ENCODE results near the gene PRKCE. TPM values are rescaled to one million over a fixed set of nuclear protein-coding genes. Genes with fewer than 3 reads are reported as not detected.

Gene PRKCE
- total RNA-seq, 1 experiment from 2014 or later, result 4.9 TPM

DNA sequence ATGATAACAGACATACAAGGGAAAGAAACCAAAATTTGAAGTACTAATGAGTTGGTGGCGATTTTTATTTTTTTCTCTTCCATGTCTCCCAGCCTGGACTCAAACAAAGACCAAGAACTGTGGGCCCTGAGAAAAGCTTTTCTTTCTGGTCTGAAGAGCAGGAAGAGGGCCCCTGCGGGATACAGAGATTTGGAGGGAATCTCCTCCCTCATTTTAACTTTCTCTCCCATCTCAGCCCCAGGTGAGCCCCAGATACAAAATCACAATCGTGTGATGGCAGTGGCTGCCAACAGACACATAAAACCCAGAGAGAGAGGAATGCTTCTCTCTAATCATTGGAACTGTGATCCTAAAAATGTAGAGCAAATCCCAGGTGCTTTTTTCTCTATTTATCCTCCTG, 19.5 kb upstream of the PRKCE start:
- DNase-seq (ENCODE audit: low read depth), result no peak

GRCh38 chr2:45634223-45634622, 17.3 kb upstream of the PRKCE start:
- no peak for DNase-seq (ENCODE audit: low read depth)

DNA sequence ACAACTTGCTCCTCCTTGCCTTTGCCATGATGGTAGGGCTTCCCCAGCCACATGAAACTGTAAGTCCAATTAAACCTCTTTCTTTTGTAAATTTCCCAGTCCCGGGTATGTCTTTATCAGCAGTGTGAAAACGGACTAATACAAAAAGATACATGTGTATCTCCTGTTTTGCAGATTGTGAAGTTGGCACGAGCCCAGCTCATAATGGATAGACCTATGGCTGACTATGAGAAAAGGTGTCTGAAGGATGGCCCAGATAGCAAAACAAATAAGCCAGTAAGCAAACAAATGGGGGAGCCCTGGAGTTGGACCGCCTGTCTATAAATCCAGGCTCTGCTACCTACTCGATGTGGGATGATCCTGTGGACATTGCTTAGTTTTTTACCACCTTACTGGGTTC, 15.5 kb upstream of the PRKCE start:
- no peak for DNase-seq (ENCODE audit: low read depth)

GRCh38 chr2:45637440-45637839, 14.0 kb upstream of the PRKCE start:
- DNase-seq (ENCODE audit: low read depth), result peak; percentile 79

GRCh38 chr2:45640576-45640975, 10.9 kb upstream of the PRKCE start:
- DNase-seq (ENCODE audit: low read depth), result no peak

DNA sequence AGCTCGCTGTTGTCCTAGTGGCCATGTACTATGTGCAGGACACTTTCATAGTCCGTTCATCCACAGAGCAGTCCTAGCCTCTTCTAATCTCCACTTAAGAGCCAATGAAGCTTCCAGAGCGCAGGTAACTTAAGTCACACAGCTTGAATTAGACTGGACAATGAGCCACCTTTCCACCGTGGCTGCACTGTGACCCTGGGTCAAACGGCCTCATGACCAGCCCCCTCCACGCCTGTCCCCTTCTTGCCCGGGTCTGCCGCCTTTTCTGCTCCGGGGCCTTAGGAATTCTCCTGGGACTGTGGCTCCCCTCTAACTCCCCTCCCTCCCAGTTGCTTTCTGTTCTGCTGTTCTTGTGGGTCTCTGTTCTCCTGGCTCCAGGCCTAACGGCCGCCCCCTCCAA, 8.4 kb upstream of the PRKCE start:
- peak; percentile 17 for DNase-seq (ENCODE audit: low read depth)

DNA sequence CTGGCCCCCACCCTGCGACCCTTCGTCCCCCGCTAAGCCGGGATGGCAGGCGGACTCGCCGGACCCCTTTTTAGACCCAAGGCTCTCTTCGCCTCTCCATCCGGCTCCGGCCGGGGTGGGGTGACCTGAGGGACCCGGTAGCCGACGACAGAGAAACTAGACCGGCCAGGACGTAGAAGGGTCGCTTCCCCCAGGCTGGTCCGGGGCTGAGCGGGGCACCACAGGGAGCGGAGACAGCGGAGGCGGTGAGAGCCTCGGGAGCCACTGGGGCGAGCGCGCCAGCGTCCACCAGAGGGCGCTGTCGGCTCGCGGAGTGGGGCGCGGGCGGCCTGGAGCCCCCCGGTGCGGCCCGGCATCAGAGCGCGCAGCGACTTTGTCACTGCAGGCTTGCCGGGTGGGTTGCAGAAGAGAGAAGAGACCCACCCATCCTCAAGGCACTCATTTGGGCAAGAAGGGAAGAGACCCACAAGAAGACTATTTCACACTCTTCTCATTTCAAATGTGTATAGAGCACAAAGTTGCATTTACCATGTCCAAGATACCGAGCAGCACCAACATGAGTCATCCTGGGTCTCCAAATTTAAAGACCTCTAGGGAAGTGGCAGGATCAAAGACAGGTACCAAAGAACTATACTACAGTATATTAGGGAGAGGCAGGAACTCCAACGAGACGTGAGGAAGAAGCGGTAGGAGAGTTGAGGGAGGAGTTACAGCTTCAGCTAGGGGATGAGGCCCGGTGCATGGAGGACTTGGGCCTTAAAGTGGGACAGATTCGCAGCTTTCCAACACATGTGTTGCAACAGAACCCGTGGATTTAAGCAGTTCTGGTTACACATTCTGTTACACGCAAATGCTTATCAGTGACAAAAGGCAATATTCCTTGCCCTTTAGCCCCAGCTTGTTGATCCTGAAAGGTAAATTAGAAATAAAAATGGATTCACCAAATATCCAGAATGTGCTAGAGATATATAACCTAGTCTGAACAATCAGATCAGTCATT, 7.6 kb upstream of the PRKCE start:
- peak; percentile 84 for DNase-seq (ENCODE audit: low read depth)

- no peak for DNase-seq (ENCODE audit: low read depth)
These were observed 5.2 kb upstream of the PRKCE start for GRCh38 chr2:45646289-45646688.

DNA sequence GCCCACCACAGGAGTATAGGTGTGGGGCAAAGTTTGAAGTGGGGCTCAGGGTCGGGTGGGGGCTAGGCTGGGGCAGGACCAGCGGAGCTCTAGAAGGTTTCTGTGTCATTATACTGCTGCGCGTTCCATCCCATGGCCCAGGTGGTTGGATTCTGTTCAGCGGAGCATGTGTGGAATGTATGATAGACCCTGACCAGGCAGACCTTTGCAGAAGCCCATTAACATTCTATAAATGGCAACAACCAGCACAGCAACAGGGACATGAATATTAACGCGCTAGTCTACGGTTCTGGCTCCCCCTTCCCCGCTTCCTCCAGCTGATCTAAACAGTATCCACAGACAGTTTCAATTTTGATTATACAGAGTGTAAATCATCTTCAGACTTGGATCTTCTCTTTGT, 4.1 kb upstream of the PRKCE start:
- no peak for DNase-seq (ENCODE audit: low read depth)

DNA sequence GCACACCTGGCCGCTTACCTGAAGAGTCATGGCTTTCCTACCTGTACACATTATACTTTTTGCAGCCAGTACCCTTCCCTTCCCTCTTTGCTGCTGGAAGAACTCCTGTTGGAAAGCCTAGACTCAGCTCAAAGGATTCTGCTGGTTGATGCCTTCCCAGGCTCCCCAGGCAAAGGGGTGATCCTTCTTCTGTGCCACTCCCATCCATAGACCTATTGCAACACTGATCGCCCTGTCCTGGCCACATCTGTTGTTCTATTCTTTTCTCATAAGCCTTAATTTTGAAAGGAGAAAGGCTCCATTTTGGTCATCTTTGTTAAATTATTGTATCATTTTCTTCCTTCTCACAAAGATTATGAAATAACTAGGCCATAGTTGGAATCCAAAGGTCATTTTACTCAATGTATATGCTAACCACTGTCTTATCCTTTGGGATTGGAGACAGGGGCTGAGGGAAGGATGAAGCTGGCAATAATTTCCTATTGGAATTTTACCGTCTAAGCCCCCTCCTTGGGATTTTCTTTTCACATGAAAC, 3.4 kb upstream of the PRKCE start:
- no peak for DNase-seq (ENCODE audit: low read depth)

GRCh38 chr2:45648636-45649035, 2.8 kb upstream of the PRKCE start:
- no peak for DNase-seq (ENCODE audit: low read depth)

DNA sequence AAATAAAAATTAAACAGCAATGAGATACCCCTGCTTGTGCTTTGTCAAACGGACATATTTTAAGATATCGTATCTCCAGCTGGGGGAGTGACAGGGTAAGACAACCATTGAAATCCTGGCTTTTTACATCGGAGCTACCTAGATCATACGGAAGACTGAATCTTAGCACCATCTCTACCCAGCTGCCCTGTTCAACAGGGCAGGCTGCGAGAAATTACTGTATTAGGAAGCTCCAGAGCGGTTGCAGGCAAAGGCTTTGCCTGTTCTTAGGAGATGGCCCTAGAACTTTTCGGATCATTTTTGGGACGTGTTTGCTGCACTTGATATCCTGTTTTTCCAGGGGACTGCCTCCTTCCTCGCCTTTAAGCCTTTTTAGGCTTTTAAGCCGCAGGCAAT, 2.0 kb upstream of the PRKCE start:
- peak; percentile 16 for DNase-seq (ENCODE audit: low read depth)

- peak; percentile 64 for DNase-seq (ENCODE audit: low read depth)
These were observed 1.3 kb upstream of the PRKCE start for GRCh38 chr2:45649858-45650811.

DNA sequence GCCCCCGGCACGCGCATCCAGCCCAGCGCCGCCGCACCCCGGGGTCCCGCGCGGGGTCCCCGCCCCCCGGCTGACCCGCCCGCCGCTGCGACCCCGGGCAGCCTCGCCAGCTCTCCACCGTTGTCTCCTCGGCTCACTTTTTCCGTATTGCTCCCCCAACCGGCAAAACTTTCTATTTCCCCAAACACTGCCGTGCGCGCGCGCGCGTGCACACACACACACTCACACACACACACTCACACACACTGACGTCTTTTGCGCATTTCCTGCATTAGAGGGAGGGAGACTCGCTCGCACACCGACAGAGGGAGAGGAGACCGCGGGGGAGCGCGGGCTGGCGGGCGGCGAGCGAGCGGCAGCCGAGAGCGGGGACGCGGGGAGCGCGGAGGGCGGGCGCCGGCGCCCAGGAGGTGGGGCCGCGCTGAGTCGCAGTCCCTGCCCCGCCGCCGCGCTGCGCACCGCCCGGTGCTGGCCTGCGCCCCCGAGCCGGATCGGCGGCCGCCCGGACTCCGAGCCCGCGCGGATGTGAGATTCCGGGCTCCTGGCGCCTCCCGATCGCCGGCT, 542 bp upstream of the PRKCE start:
- peak; percentile 96 for DNase-seq (ENCODE audit: low read depth)

DNA sequence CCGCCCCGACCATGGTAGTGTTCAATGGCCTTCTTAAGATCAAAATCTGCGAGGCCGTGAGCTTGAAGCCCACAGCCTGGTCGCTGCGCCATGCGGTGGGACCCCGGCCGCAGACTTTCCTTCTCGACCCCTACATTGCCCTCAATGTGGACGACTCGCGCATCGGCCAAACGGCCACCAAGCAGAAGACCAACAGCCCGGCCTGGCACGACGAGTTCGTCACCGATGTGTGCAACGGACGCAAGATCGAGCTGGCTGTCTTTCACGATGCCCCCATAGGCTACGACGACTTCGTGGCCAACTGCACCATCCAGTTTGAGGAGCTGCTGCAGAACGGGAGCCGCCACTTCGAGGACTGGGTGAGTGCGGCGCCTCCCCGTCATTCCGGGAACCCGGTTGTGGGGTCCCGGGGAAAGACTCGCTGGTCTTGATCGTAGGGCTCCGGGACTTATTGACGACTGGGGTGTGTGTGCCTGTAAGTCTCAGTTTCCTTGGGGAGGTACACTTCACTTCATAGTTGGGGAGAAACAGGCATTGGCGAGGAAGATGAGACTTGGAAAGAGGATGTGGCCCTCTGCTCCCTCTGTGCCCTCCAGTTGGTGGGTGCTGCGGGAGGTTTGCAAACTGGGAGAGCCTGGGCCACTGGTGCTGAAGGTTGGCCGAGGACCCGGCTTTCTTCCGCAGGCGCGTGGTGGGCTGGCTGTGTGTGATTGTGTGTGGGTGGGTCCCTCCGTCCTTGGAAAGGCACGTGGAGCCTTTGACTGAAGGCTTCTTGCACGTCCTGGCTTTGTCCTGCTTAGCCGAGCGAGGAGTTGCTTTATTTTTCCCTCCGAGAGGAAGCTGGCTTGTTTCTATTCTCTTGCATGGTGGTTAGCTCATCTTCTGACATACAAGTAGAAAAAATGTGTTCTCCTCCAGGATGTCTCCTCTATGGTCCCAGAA, 886 bp downstream of the PRKCE start:
- DNase-seq (ENCODE audit: low read depth), result peak; percentile 63

GRCh38 chr2:45653122-45653913, 1.8 kb downstream of the PRKCE start:
- no peak for DNase-seq (ENCODE audit: low read depth)

DNA sequence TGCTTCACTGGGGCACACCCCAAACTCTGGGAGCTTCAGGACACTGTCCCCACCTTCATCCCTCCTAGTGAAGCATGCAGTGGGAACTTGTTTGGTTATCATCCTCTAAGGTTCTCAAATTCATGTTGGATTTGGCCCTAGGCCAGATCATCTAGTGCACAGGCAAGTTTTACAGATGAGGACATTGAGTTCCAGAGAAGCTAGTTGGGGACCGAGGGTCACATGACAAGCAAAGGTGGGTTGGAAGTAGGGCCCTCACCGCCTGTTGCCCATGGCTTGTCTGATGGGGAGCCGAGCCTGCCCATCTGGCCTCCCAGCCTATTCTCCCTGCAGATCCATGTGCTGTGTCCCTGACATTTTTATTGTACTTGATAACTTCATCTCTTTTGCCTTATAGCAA, 2.8 kb downstream of the PRKCE start:
- DNase-seq (ENCODE audit: low read depth), result no peak

DNA sequence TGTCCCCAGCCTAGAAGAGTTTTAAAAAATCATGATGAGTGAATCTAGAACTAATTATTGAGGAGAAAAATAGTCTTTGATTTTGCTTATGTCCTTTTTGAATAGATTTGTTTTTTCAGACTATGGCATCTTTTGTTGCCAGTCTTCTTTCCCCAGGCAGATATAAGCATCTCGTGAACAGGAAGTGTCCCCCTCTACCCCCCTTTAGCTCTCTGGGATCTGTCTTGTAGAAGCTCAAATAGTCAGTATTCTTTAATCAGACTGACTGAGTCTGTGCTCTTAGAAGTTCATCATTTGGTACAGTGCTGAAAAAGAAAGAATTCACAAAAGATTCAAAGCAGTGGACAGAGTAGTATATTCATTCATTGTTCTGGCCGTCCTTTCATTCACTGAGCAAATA, 10.4 kb downstream of the PRKCE start:
- DNase-seq (ENCODE audit: low read depth), result no peak

DNA sequence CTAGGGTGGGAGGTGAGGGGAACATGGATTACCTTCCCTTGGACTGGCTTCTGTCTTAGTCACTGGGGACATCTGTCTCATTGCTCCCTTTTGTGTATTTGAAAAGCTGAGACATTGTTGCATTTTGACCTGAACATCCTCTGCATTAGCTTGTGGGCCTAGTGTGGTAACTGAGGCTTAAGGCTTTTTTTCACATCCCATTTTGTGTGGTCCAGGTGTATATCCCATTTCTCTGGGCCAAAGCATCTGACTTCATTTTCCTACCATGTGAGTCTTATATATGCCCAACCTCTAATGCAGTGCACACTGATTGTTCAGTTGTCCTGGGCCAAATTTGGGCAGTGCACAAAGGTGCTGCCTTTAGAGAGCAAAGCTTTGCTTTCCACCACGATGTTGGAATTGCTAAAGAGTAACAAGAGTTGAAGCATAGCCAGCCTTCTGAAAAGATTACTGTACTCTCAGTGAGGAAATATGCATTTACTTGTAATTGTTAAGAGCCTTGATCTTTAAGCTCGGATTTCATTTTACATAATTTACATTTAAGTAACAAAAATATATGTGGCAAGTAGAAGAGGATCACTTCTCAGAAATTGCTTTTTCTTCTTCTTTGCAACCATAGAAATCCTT, 13.3 kb downstream of the PRKCE start:
- no peak for DNase-seq (ENCODE audit: low read depth)

Measured in Daoy (cell line).